WTC11 (cell line): ENCODE results near the gene UQCC3. TPM values are rescaled to one million over a fixed set of nuclear protein-coding genes. Genes with fewer than 3 reads are reported as not detected.
A peak's percentile ranks its signal among the peaks of the same experiment; 100 is the strongest.

Source experiments
- ATAC-seq: fragments of 200-7000 bp; cut with Tn5 transposase; 2 replicates; pipeline ENCODE4 v1.10.0; 2021; ENCODE audit warnings: mild to moderate bottlenecking, moderate library complexity
- CTCF ChIA-PET: fragments of 300-600 bp; sonication (Branson Sonifier 250); formaldehyde crosslinking; loops from one replicate; lab custom pipeline; 2021; ENCODE audit warnings: antibody characterized with exemption; lab: Charles Lee
- POLR2A ChIA-PET: fragments of 350-600 bp; sonication (Branson Sonifier 250); formaldehyde crosslinking; loops from one replicate; lab custom pipeline; 2021; ENCODE audit warnings: antibody characterized with exemption; lab: Charles Lee
- DNase-seq: peaks from one replicate; pipeline ENCODE4 v3.0.0; 2021; ENCODE audit warnings: low spot score
- H3K27ac Mint-ChIP-seq: 2 replicates; pipeline ENCODE4 v1.8.0; 2021; ENCODE audit warnings: mixed read lengths
- H3K27me3 Mint-ChIP-seq: 2 replicates; pipeline ENCODE4 v1.8.0; 2021; ENCODE audit warnings: low read depth, mild to moderate bottlenecking, moderate library complexity, mixed read lengths
- H3K36me3 Mint-ChIP-seq: 2 replicates; pipeline ENCODE4 v1.8.0; 2021; ENCODE audit warnings: mixed read lengths
- H3K4me1 Mint-ChIP-seq: 2 replicates; pipeline ENCODE4 v1.8.0; 2022; ENCODE audit warnings: mixed read lengths
- H3K4me3 Mint-ChIP-seq: 2 replicates; pipeline ENCODE4 v1.8.0; 2021; ENCODE audit warnings: mild to moderate bottlenecking, moderate library complexity, mixed read lengths
- H3K9me3 Mint-ChIP-seq: 2 replicates; pipeline ENCODE4 v1.8.0; 2021; ENCODE audit warnings: mixed read lengths
- CREB1 ChIP-seq: sonication (generic); formaldehyde crosslinking; IDR thresholded peaks from 2 replicates; pipeline ENCODE4 v1.8.0; 2023; ENCODE audit warnings: mild to moderate bottlenecking, missing genetic modification reagents
- EMX1 ChIP-seq: fragments of 250-450 bp; sonication (Bioruptor Pico); IDR thresholded peaks from 2 replicates; pipeline ENCODE4 v1.8.0; 2021; ENCODE audit warnings: mild to moderate bottlenecking
- GABPB1 ChIP-seq: sonication (generic); formaldehyde crosslinking; IDR thresholded peaks from 2 replicates; pipeline ENCODE4 v1.8.1; 2023; ENCODE audit warnings: mild to moderate bottlenecking, missing genetic modification reagents
- GRHL2 ChIP-seq: fragments of 250-450 bp; sonication (Bioruptor Pico); IDR thresholded peaks from 2 replicates; pipeline ENCODE4 v1.8.0; 2022; ENCODE audit warnings: mild to moderate bottlenecking, moderate library complexity; ENCODE audit not compliant: insufficient replicate concordance, severe bottlenecking
- JAZF1 ChIP-seq: fragments of 250-450 bp; sonication (Bioruptor Pico); IDR thresholded peaks from 2 replicates; pipeline ENCODE4 v1.9.0; 2021; ENCODE audit warnings: moderate library complexity, mild to moderate bottlenecking, inconsistent platforms
- JUN ChIP-seq: sonication (generic); formaldehyde crosslinking; IDR thresholded peaks from 2 replicates; pipeline ENCODE4 v1.8.0; 2023; ENCODE audit warnings: mild to moderate bottlenecking, missing genetic modification reagents
- MYBL2 ChIP-seq: sonication (generic); formaldehyde crosslinking; IDR thresholded peaks from 2 replicates; pipeline ENCODE4 v1.8.1; 2023; ENCODE audit warnings: mild to moderate bottlenecking, moderate library complexity, missing genetic modification reagents
- NFE2L1 ChIP-seq: sonication (generic); formaldehyde crosslinking; IDR thresholded peaks from 2 replicates; pipeline ENCODE4 v1.8.1; 2023; ENCODE audit warnings: missing genetic modification reagents
- NR1H2 ChIP-seq: sonication (generic); formaldehyde crosslinking; IDR thresholded peaks from 2 replicates; pipeline ENCODE4 v1.9.0; 2021; ENCODE audit warnings: mild to moderate bottlenecking, moderate library complexity, missing genetic modification reagents
- NR2C2 ChIP-seq: sonication (generic); formaldehyde crosslinking; IDR thresholded peaks from 2 replicates; pipeline ENCODE4 v1.8.0; 2022; ENCODE audit warnings: mild to moderate bottlenecking, missing genetic modification reagents
- SOX15 ChIP-seq: fragments of 250-450 bp; sonication (Bioruptor Pico); IDR thresholded peaks from 2 replicates; pipeline ENCODE4 v1.9.0; 2021; ENCODE audit warnings: mild to moderate bottlenecking
- ZNF138 ChIP-seq: sonication (generic); formaldehyde crosslinking; conservative IDR thresholded peaks from 2 replicates; pipeline ENCODE4 v1.8.1; 2022; ENCODE audit warnings: mild to moderate bottlenecking, moderate library complexity, missing genetic modification reagents
- ZNF219 ChIP-seq: sonication (generic); formaldehyde crosslinking; IDR thresholded peaks from 2 replicates; pipeline ENCODE4 v1.8.0; 2023; ENCODE audit warnings: missing genetic modification reagents, mild to moderate bottlenecking, borderline replicate concordance
- ZNF396 ChIP-seq: fragments of 250-450 bp; sonication (Bioruptor Pico); IDR thresholded peaks from 2 replicates; pipeline ENCODE4 v1.8.0; 2021; ENCODE audit warnings: mild to moderate bottlenecking, moderate library complexity, borderline replicate concordance
- ZNF416 ChIP-seq: fragments of 250-450 bp; sonication (Bioruptor Pico); IDR thresholded peaks from 2 replicates; pipeline ENCODE4 v1.9.0; 2021; ENCODE audit warnings: mild to moderate bottlenecking, inconsistent platforms
- ZNF671 ChIP-seq: fragments of 250-450 bp; sonication (Bioruptor Pico); IDR thresholded peaks from 2 replicates; pipeline ENCODE4 v1.8.0; 2021; ENCODE audit warnings: mild to moderate bottlenecking
- total RNA-seq: library from RNA; stranded (reverse); gene quantifications from 3 replicates; pipeline ENCODE4 v1.2.3, GENCODE V29; 2021
- TF ChIP-seq, protein P1 (sequence below): sonication (generic); formaldehyde crosslinking; IDR thresholded peaks from 2 replicates; pipeline ENCODE4 v1.8.1; 2022; ENCODE audit warnings: mild to moderate bottlenecking, missing genetic modification reagents, moderate library complexity, borderline replicate concordance
- TF ChIP-seq, protein P2 (sequence below): fragments of 250-450 bp; sonication (Bioruptor Pico); IDR thresholded peaks from 2 replicates; pipeline ENCODE4 v1.9.0; 2021; ENCODE audit warnings: mild to moderate bottlenecking
- TF ChIP-seq, protein P3 (sequence below): sonication (generic); formaldehyde crosslinking; IDR thresholded peaks from 2 replicates; pipeline ENCODE4 v1.8.0; 2022; ENCODE audit warnings: mild to moderate bottlenecking, missing genetic modification reagents
- TF ChIP-seq, protein P4 (sequence below): sonication (generic); formaldehyde crosslinking; IDR thresholded peaks from 2 replicates; pipeline ENCODE4 v1.8.1; 2022; ENCODE audit warnings: low read depth, mild to moderate bottlenecking, moderate library complexity, missing genetic modification reagents, borderline replicate concordance
- TF ChIP-seq, protein P5 (sequence below): sonication (generic); formaldehyde crosslinking; IDR thresholded peaks from 2 replicates; pipeline ENCODE4 v1.8.1; 2023; ENCODE audit warnings: mild to moderate bottlenecking, missing genetic modification reagents, moderate library complexity
- TF ChIP-seq, protein P6 (sequence below): sonication (generic); formaldehyde crosslinking; IDR thresholded peaks from 2 replicates; pipeline ENCODE4 v1.8.1; 2023; ENCODE audit warnings: mild to moderate bottlenecking, missing genetic modification reagents
- TF ChIP-seq, protein P7 (sequence below): sonication (generic); formaldehyde crosslinking; IDR thresholded peaks from 2 replicates; pipeline ENCODE4 v1.8.0; 2022; ENCODE audit warnings: mild to moderate bottlenecking, missing genetic modification reagents
- TF ChIP-seq, protein P8 (sequence below): sonication (generic); formaldehyde crosslinking; IDR thresholded peaks from 2 replicates; pipeline ENCODE4 v1.8.1; 2023; ENCODE audit warnings: mild to moderate bottlenecking, moderate library complexity, missing genetic modification reagents

Gene UQCC3
- total RNA-seq, 1 experiment from 2014 or later, result 18.1 TPM

DNA sequence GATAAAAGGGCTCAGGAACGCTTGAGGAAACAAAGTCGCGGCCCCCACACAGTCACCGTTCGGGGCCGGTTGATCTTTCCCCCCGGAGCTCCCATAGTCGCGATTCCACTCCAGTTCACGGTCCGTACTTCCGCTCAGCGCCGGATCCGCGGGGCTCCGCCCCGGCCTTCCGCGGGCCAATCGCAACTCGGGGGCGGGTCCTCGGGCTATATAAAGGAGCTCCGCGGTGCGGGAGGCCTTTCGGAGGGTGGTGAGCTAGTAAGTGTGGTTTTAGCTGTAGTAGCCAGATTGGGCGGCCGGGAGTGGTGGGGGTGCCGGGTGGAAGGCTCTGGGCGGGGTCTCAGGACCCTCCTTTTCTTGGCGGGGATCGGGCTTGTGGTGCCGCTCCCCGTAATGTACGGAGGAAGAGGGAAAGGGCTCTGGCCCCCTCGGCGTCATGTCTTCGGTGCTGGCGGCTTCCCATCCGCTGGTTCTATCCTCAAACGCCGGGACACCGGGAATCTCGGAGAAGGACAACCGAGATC lies 6.3 kb upstream of the UQCC3 start, which contains the start of the genes C11orf98 and CSKMT (continued):
- TF ChIP-seq, protein P1, sequence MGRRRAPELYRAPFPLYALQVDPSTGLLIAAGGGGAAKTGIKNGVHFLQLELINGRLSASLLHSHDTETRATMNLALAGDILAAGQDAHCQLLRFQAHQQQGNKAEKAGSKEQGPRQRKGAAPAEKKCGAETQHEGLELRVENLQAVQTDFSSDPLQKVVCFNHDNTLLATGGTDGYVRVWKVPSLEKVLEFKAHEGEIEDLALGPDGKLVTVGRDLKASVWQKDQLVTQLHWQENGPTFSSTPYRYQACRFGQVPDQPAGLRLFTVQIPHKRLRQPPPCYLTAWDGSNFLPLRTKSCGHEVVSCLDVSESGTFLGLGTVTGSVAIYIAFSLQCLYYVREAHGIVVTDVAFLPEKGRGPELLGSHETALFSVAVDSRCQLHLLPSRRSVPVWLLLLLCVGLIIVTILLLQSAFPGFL (CRISPR knock-in tag), result no peak
- no peak for TF ChIP-seq JAZF1 (CRISPR knock-in tag)
- TF ChIP-seq, protein P2, sequence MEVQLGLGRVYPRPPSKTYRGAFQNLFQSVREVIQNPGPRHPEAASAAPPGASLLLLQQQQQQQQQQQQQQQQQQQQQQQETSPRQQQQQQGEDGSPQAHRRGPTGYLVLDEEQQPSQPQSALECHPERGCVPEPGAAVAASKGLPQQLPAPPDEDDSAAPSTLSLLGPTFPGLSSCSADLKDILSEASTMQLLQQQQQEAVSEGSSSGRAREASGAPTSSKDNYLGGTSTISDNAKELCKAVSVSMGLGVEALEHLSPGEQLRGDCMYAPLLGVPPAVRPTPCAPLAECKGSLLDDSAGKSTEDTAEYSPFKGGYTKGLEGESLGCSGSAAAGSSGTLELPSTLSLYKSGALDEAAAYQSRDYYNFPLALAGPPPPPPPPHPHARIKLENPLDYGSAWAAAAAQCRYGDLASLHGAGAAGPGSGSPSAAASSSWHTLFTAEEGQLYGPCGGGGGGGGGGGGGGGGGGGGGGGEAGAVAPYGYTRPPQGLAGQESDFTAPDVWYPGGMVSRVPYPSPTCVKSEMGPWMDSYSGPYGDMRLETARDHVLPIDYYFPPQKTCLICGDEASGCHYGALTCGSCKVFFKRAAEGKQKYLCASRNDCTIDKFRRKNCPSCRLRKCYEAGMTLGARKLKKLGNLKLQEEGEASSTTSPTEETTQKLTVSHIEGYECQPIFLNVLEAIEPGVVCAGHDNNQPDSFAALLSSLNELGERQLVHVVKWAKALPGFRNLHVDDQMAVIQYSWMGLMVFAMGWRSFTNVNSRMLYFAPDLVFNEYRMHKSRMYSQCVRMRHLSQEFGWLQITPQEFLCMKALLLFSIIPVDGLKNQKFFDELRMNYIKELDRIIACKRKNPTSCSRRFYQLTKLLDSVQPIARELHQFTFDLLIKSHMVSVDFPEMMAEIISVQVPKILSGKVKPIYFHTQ, result peak; percentile 93
- TF ChIP-seq, protein P3, sequence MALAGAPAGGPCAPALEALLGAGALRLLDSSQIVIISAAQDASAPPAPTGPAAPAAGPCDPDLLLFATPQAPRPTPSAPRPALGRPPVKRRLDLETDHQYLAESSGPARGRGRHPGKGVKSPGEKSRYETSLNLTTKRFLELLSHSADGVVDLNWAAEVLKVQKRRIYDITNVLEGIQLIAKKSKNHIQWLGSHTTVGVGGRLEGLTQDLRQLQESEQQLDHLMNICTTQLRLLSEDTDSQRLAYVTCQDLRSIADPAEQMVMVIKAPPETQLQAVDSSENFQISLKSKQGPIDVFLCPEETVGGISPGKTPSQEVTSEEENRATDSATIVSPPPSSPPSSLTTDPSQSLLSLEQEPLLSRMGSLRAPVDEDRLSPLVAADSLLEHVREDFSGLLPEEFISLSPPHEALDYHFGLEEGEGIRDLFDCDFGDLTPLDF (CRISPR knock-in tag), result no peak
- TF ChIP-seq, protein P4, sequence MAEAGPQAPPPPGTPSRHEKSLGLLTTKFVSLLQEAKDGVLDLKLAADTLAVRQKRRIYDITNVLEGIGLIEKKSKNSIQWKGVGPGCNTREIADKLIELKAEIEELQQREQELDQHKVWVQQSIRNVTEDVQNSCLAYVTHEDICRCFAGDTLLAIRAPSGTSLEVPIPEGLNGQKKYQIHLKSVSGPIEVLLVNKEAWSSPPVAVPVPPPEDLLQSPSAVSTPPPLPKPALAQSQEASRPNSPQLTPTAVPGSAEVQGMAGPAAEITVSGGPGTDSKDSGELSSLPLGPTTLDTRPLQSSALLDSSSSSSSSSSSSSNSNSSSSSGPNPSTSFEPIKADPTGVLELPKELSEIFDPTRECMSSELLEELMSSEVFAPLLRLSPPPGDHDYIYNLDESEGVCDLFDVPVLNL, result no peak
- TF ChIP-seq, protein P5, sequence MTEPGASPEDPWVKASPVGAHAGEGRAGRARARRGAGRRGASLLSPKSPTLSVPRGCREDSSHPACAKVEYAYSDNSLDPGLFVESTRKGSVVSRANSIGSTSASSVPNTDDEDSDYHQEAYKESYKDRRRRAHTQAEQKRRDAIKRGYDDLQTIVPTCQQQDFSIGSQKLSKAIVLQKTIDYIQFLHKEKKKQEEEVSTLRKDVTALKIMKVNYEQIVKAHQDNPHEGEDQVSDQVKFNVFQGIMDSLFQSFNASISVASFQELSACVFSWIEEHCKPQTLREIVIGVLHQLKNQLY (CRISPR knock-in tag), result no peak
- TF ChIP-seq SOX15, result no peak
- TF ChIP-seq ZNF138 (CRISPR knock-in tag), result no peak
- peak; percentile 19; the same call in 1 of the 2 replicates for TF ChIP-seq GABPB1
- TF ChIP-seq, protein P6, sequence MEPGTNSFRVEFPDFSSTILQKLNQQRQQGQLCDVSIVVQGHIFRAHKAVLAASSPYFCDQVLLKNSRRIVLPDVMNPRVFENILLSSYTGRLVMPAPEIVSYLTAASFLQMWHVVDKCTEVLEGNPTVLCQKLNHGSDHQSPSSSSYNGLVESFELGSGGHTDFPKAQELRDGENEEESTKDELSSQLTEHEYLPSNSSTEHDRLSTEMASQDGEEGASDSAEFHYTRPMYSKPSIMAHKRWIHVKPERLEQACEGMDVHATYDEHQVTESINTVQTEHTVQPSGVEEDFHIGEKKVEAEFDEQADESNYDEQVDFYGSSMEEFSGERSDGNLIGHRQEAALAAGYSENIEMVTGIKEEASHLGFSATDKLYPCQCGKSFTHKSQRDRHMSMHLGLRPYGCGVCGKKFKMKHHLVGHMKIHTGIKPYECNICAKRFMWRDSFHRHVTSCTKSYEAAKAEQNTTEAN, result no peak; the same call in 1 of the 2 replicates

DNA sequence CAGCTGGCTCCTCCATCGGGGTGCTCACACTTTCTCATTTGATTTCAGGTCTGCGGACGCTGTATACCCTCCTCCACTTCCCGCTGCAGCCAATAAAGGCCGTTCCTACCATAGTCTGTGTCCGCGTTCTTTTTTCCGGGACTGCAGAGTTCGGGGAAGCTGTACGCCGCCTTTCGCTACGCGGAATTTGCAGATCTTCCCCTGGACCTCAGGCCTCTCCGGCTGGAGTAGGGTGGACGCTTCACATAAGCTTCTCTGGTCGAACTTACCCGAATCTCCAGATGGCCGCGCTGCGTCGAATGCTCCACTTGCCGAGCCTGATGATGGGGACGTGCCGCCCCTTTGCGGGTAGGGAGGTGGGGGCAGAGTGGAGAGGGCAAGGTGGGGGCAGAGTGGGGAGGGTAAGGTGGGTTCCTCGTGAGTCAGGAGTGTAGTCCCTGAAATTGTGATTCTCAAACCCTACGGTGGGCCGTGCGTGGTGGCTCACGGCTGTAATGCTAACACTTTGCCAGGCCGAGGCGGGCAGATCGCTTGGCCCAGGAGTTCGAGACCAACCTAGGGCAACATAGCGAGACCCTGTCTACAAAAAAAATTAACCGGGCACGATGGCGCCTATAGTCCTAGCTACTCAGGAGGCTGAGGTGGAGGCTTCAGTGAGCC lies 5.7 kb upstream of the UQCC3 start:
- Mint-ChIP-seq H3K36me3 (peaks cover 30% of the 10 kb centered on the region), H3K9me3 (no peaks in the 10 kb centered on the region), H3K4me3 (peak overlapping the region; percentile 97), H3K27me3 (no peaks in the 10 kb centered on the region), H3K4me1 (peaks cover 20% of the 10 kb centered on the region), H3K27ac (peak overlapping the region; percentile 95)
- peak; percentile 31 for DNase-seq
- ChIA-PET POLR2A (interaction anchor here (0.5 to 3.2 kb wide), 34 partner anchors 9 to 417 kb away, joined by 3 to 42 read pairs (median 7); partner anchors contain the start of genes B3GAT3, BSCL2, EEF1G and GANAB), CTCF (interaction anchor here (0.6 to 2.2 kb wide), 15 partner anchors 11 to 325 kb away, joined by 3 to 10 read pairs (median 5); partner anchors contain the start of genes EML3, GANAB, INTS5 and TAF6L)
- no peak for ATAC-seq
- TF ChIP-seq, protein P7, sequence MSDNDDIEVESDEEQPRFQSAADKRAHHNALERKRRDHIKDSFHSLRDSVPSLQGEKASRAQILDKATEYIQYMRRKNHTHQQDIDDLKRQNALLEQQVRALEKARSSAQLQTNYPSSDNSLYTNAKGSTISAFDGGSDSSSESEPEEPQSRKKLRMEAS, result 0 out of 2 replicates have a peak, but pooled peaks have one; percentile 17
- TF ChIP-seq NR1H2 (CRISPR knock-in tag) (no peak), ZNF416 (CRISPR knock-in tag) (peak; percentile 43; the same call in 1 of the 2 replicates), ZNF219 (CRISPR knock-in tag) (no peak), ZNF671 (CRISPR knock-in tag) (0 out of 2 replicates have a peak, but pooled peaks have one; percentile 3), ZNF396 (CRISPR knock-in tag) (no peak), NR2C2 (no peak), GRHL2 (CRISPR knock-in tag) (no peak), JUN (CRISPR knock-in tag) (no peak), NFE2L1 (CRISPR knock-in tag) (no peak), EMX1 (CRISPR knock-in tag) (no peak), CREB1 (no peak), MYBL2 (no peak)
- TF ChIP-seq, protein P8, sequence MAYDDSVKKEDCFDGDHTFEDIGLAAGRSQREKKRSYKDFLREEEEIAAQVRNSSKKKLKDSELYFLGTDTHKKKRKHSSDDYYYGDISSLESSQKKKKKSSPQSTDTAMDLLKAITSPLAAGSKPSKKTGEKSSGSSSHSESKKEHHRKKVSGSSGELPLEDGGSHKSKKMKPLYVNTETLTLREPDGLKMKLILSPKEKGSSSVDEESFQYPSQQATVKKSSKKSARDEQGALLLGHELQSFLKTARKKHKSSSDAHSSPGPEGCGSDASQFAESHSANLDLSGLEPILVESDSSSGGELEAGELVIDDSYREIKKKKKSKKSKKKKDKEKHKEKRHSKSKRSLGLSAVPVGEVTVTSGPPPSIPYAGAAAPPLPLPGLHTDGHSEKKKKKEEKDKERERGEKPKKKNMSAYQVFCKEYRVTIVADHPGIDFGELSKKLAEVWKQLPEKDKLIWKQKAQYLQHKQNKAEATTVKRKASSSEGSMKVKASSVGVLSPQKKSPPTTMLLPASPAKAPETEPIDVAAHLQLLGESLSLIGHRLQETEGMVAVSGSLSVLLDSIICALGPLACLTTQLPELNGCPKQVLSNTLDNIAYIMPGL (CRISPR knock-in tag), result 0 out of 2 replicates have a peak, but pooled peaks have one; percentile 12
